GM12878 (cell line): ENCODE results near the gene ANKRD11.

Experiments used
- MYC ChIP-seq: IDR thresholded peaks from 2 replicates; pipeline ENCODE4 v1.6.1; 2011; ENCODE audit warnings: mild to moderate bottlenecking, low read length, moderate library complexity, inconsistent platforms; ENCODE audit not compliant: insufficient read depth, insufficient replicate concordance, insufficient read length, severe bottlenecking
- REST ChIP-seq: IDR thresholded peaks from 2 replicates; pipeline ENCODE4 v1.6.1; 2012; ENCODE audit warnings: mild to moderate bottlenecking, low read depth, low read length
- RUNX3 ChIP-seq: IDR thresholded peaks from 2 replicates; pipeline ENCODE4 v1.6.1; 2012; ENCODE audit warnings: low read length, inconsistent platforms

GRCh38 chr16:89361751-89362539 lies 128.4 kb downstream of the ANKRD11 start:
- no peak for TF ChIP-seq REST
- TF ChIP-seq RUNX3, result peak; percentile 61
- TF ChIP-seq MYC, result no peak
